Neural cell (in vitro differentiated cells): ENCODE results near the gene CLIC6.

Source experiments
- CTCF ChIP-seq: fragments of 450-650 bp; IDR thresholded peaks from 2 replicates; pipeline ENCODE4 v1.5.1; 2014; ENCODE audit warnings: antibody characterized with exemption, mild to moderate bottlenecking, moderate library complexity; ENCODE audit not compliant: poor library complexity, severe bottlenecking
- POLR2AphosphoS5 ChIP-seq: IDR thresholded peaks from 2 replicates; pipeline ENCODE4 v1.6.1; 2012

DNA sequence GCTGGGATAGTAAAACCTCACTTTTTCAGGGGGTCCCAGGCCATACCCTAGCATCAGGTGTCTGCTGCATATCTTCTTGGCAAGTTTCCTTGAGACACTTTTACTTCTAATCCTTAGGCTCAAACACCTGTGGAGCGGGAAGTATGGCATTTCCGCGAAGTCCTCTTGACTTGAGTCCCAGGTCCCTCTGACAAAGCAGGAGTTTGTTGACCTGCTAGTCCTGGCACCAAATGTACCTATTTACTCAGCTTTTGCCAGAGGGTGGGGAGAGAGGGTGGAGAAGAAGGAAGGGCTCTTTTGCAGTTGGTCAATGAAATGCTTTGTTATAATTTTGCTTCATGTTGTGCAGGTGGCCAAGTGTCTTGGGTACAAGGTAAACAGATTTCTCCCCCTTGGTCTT is 59.7 kb downstream of the CLIC6 start:
- TF ChIP-seq POLR2AphosphoS5: no peak
- no peak for TF ChIP-seq CTCF
